DND-41 (cell line): ENCODE results near the gene DCUN1D4.

ENCODE experiments used
- ATAC-seq: fragments of 200-7000 bp; cut with Tn5 transposase; 3 replicates; pipeline ENCODE4 v1.9.1; 2021; ENCODE audit warnings: low read depth; ENCODE audit not compliant: insufficient read depth
- DNase-seq: peaks from one replicate; pipeline ENCODE4 v3.0.0-alpha.2; 2020
- H2AFZ ChIP-seq: 2 replicates; pipeline ENCODE4 v1.6.0; 2012; ENCODE audit warnings: low read depth, low read length
- H3K27ac ChIP-seq: 2 replicates; pipeline ENCODE4 v1.5.1; 2012; ENCODE audit warnings: low read length, inconsistent platforms
- H3K27me3 ChIP-seq: fragments of 200-600 bp; sonication (generic); 2 replicates; pipeline ENCODE4 v1.6.0; 2012; ENCODE audit warnings: low read length, mild to moderate bottlenecking, inconsistent platforms; ENCODE audit not compliant: insufficient read depth, poor library complexity
- H3K36me3 ChIP-seq: 2 replicates; pipeline ENCODE4 v1.5.1; 2012; ENCODE audit warnings: low read length, inconsistent platforms; ENCODE audit not compliant: insufficient read depth
- H3K4me1 ChIP-seq: 2 replicates; pipeline ENCODE4 v1.5.1; 2012; ENCODE audit warnings: mild to moderate bottlenecking, low read length; ENCODE audit not compliant: insufficient read depth
- H3K4me2 ChIP-seq: 2 replicates; pipeline ENCODE4 v1.6.0; 2012; ENCODE audit warnings: mild to moderate bottlenecking, moderate library complexity, low read length, inconsistent platforms; ENCODE audit not compliant: insufficient read depth
- H3K4me3 ChIP-seq, 2 experiments: fragments of 200-600 bp in 1 of 2; shearing (Covaris generic) in 1 of 2; 2 replicates each; pipeline ENCODE4 v1.5.1; 2012 to 2016; ENCODE audit warnings: inconsistent platforms in 2 of 2, low read length in 2 of 2, mild to moderate bottlenecking in 2 of 2, low read depth in 1 of 2, moderate library complexity in 1 of 2
- H3K79me2 ChIP-seq: 2 replicates; pipeline ENCODE4 v1.6.0; 2012; ENCODE audit warnings: low read length, inconsistent platforms; ENCODE audit not compliant: insufficient read depth
- H3K9ac ChIP-seq: 2 replicates; pipeline ENCODE4 v1.6.0; 2012; ENCODE audit warnings: low read depth, mild to moderate bottlenecking, inconsistent platforms, low read length, moderate library complexity
- H3K9me3 ChIP-seq: 2 replicates; pipeline ENCODE4 v1.5.1; 2012; ENCODE audit warnings: low read length, moderate library complexity, mild to moderate bottlenecking, inconsistent platforms; ENCODE audit not compliant: insufficient read depth, severe bottlenecking
- H4K20me1 ChIP-seq: 2 replicates; pipeline ENCODE4 v1.6.0; 2012; ENCODE audit warnings: low read length; ENCODE audit not compliant: insufficient read depth
- CTCF ChIP-seq: IDR thresholded peaks from 2 replicates; pipeline ENCODE4 v1.5.1; 2012; ENCODE audit warnings: borderline replicate concordance, low read length, moderate library complexity, mild to moderate bottlenecking; ENCODE audit not compliant: poor library complexity, severe bottlenecking; ENCODE audit errors: extremely low read depth
- EZH2 ChIP-seq: IDR thresholded peaks from 3 replicates; pipeline ENCODE4 v1.6.1; 2012; ENCODE audit warnings: borderline replicate concordance, low read depth, mild to moderate bottlenecking, moderate library complexity, low read length, inconsistent platforms; ENCODE audit not compliant: severe bottlenecking

DCUN1D4 gene

GRCh38 chr4:51859476-51860031 is 16.6 kb downstream of the DCUN1D4 start:
- peaks cover 18% of the 10 kb centered on the region for H3K36me3 ChIP-seq
- no peak overlapping the region for H3K4me2 ChIP-seq
- H3K9ac ChIP-seq, result no peak overlapping the region
- ATAC-seq (no peak), DNase-seq (no peak)
- H2AFZ ChIP-seq, result no peak overlapping the region
- H3K9me3 ChIP-seq, result no peaks in the 10 kb centered on the region
- no peak overlapping the region for H3K27ac ChIP-seq
- no peak overlapping the region for H3K4me3 ChIP-seq
- TF ChIP-seq EZH2 (no peak), CTCF (no peak)
- H3K79me2 ChIP-seq, result peaks cover 85% of the 10 kb centered on the region
- peaks cover 52% of the 10 kb centered on the region; the same call in 1 of the 2 replicates for H4K20me1 ChIP-seq
- H3K4me1 ChIP-seq, result peaks cover 8% of the 10 kb centered on the region
- no peaks in the 10 kb centered on the region for H3K27me3 ChIP-seq

- DNase-seq (no peak), ATAC-seq (peak; percentile 32; the same call in 1 of the 3 replicates)
- no peak overlapping the region for H3K9ac ChIP-seq
- H3K9me3 ChIP-seq, result no peaks in the 10 kb centered on the region
- H3K4me3 ChIP-seq, result no peak overlapping the region
- TF ChIP-seq CTCF (no peak), EZH2 (no peak)
- peaks cover 59% of the 10 kb centered on the region for H3K79me2 ChIP-seq
- no peaks in the 10 kb centered on the region for H3K4me1 ChIP-seq
- no peak overlapping the region for H2AFZ ChIP-seq
- H3K4me2 ChIP-seq, result no peak overlapping the region
- peaks cover 40% of the 10 kb centered on the region for H3K36me3 ChIP-seq
- peaks cover 35% of the 10 kb centered on the region; the same call in 1 of the 2 replicates for H4K20me1 ChIP-seq
- H3K27ac ChIP-seq, result no peak overlapping the region
- H3K27me3 ChIP-seq, result no peaks in the 10 kb centered on the region
Measured at GRCh38 chr4:51862199-51862598, 19.2 kb downstream of the DCUN1D4 start.

GRCh38 chr4:51862781-51863180 is 19.8 kb downstream of the DCUN1D4 start:
- no peak overlapping the region for H3K4me2 ChIP-seq
- H3K79me2 ChIP-seq, result peaks cover 53% of the 10 kb centered on the region
- H3K9me3 ChIP-seq, result no peaks in the 10 kb centered on the region
- TF ChIP-seq CTCF, result no peak
- TF ChIP-seq EZH2, result no peak
- peaks cover 30% of the 10 kb centered on the region; the same call in 1 of the 2 replicates for H4K20me1 ChIP-seq
- no peaks in the 10 kb centered on the region for H3K27me3 ChIP-seq
- DNase-seq (no peak), ATAC-seq (no peak)
- H3K4me3 ChIP-seq, result no peak overlapping the region
- H3K27ac ChIP-seq, result no peak overlapping the region
- no peaks in the 10 kb centered on the region for H3K4me1 ChIP-seq
- no peak overlapping the region for H3K9ac ChIP-seq
- H3K36me3 ChIP-seq, result peaks cover 46% of the 10 kb centered on the region
- no peak overlapping the region for H2AFZ ChIP-seq
